C1 segment of cervical spinal cord (tissue), 14 donors: ENCODE data around the gene CPEB3.
A peak's percentile ranks its signal among the peaks of the same experiment; 100 is the strongest.
"Not testable (repeated sequence)": the region's sequence is repeated elsewhere in the genome, so short reads cannot be mapped to it uniquely, and the experiment has no call there.

Experiments used
- DNase-seq, 14 donors: peaks; one replicate each; lab custom pipeline; 2025; lab: John Stamatoyannopoulos, UW

Gene CPEB3

GRCh38 chr10:92142949-92143348, 147.9 kb downstream of the CPEB3 start:
- no peak for DNase-seq

GRCh38 chr10:92142512-92142911, 148.4 kb downstream of the CPEB3 start:
- no peak for DNase-seq

GRCh38 chr10:92141147-92141546, 149.7 kb downstream of the CPEB3 start:
- DNase-seq: not testable (repeated sequence)

- DNase-seq: not testable (repeated sequence)
Measured at GRCh38 chr10:92134049-92134448, 156.8 kb downstream of the CPEB3 start.

GRCh38 chr10:92131275-92131820, 159.5 kb downstream of the CPEB3 start:
- no peak for DNase-seq

- DNase-seq: no peak
Measured at GRCh38 chr10:92130622-92131274, 160.1 kb downstream of the CPEB3 start.

- no peak for DNase-seq
Measured at GRCh38 chr10:92126100-92126650, 164.7 kb downstream of the CPEB3 start.

- DNase-seq: no peak
Measured at GRCh38 chr10:92125144-92125543, 165.7 kb downstream of the CPEB3 start.

- no peak for DNase-seq
Measured at GRCh38 chr10:92124616-92125143, 166.2 kb downstream of the CPEB3 start.

GRCh38 chr10:92124020-92124419, 166.9 kb downstream of the CPEB3 start:
- no peak for DNase-seq

- no peak for DNase-seq
Measured at GRCh38 chr10:92122941-92123450, 167.9 kb downstream of the CPEB3 start.

GRCh38 chr10:92121686-92122492, 169.0 kb downstream of the CPEB3 start:
- no peak for DNase-seq

GRCh38 chr10:92119340-92119739, 171.5 kb downstream of the CPEB3 start:
- DNase-seq: no peak

GRCh38 chr10:92114917-92115316, 176.0 kb downstream of the CPEB3 start:
- DNase-seq: not testable (repeated sequence)

- no peak for DNase-seq
Measured at GRCh38 chr10:92113911-92114600, 176.8 kb downstream of the CPEB3 start.

- DNase-seq: no peak
Measured at GRCh38 chr10:92112462-92112861, 178.4 kb downstream of the CPEB3 start.

GRCh38 chr10:92111336-92111939, 179.4 kb downstream of the CPEB3 start:
- DNase-seq: peak in 1 of 14 donors; percentile 16

GRCh38 chr10:92110039-92110794, 180.7 kb downstream of the CPEB3 start:
- no peak for DNase-seq

GRCh38 chr10:92108747-92109146, 182.1 kb downstream of the CPEB3 start:
- DNase-seq: no peak

- DNase-seq: no peak
Measured at GRCh38 chr10:92108120-92108519, 182.8 kb downstream of the CPEB3 start.
